Astrocyte (in vitro differentiated cells and primary cell): ENCODE measurements around the gene ULBP1. TPM values are rescaled to one million over a fixed set of nuclear protein-coding genes. Genes with fewer than 3 reads are reported as not detected.
A peak's percentile ranks its signal among the peaks of the same experiment; 100 is the strongest.

Experiments used
- DNase-seq: peaks from one replicate; pipeline ENCODE4 v3.0.0-alpha.2; 2010; ENCODE audit warnings: low read depth
- FAIRE-seq: peaks from 2 replicates; lab custom pipeline; 2011; peaks lifted over from hg19 to GRCh38; lab: Jason Lieb, UNC
- H2AFZ ChIP-seq: 2 replicates; pipeline ENCODE4 v1.6.0; 2012; ENCODE audit warnings: low read depth, low read length, inconsistent platforms
- H3K27ac ChIP-seq: 2 replicates; pipeline ENCODE4 v1.5.1; 2011; ENCODE audit warnings: low read depth, low read length, inconsistent platforms
- H3K27me3 ChIP-seq: 2 replicates; pipeline ENCODE4 v1.6.0; 2011; ENCODE audit warnings: low read length, inconsistent platforms; ENCODE audit not compliant: insufficient read depth
- H3K36me3 ChIP-seq: 2 replicates; pipeline ENCODE4 v1.5.1; 2011; ENCODE audit warnings: low read length, inconsistent platforms; ENCODE audit not compliant: insufficient read depth
- H3K4me1 ChIP-seq: 2 replicates; pipeline ENCODE4 v1.5.1; 2011; ENCODE audit warnings: low read length, inconsistent platforms; ENCODE audit not compliant: insufficient read depth
- H3K4me2 ChIP-seq: 2 replicates; pipeline ENCODE4 v1.6.0; 2012; ENCODE audit warnings: low read length, inconsistent platforms
- H3K4me3 ChIP-seq: 2 replicates; pipeline ENCODE4 v1.5.1; 2011; ENCODE audit warnings: low read depth, mild to moderate bottlenecking, low read length, inconsistent platforms; ENCODE audit not compliant: insufficient read depth
- H3K79me2 ChIP-seq: 2 replicates; pipeline ENCODE4 v1.6.0; 2012; ENCODE audit warnings: mild to moderate bottlenecking, low read length, inconsistent platforms; ENCODE audit not compliant: insufficient read depth
- H3K9ac ChIP-seq: 2 replicates; pipeline ENCODE4 v1.6.0; 2012; ENCODE audit warnings: mild to moderate bottlenecking, low read length, inconsistent platforms
- H3K9me3 ChIP-seq: 2 replicates; pipeline ENCODE4 v1.5.1; 2012; ENCODE audit warnings: low read depth, mild to moderate bottlenecking, low read length, inconsistent platforms; ENCODE audit not compliant: insufficient read depth
- H4K20me1 ChIP-seq: 2 replicates; pipeline ENCODE4 v1.6.0; 2012; ENCODE audit warnings: low read length, inconsistent platforms; ENCODE audit not compliant: insufficient read depth
- H3K27ac Mint-ChIP-seq: one replicate; pipeline ENCODE4 v1.8.0; 2021; ENCODE audit warnings: mild to moderate bottlenecking, mixed read lengths; ENCODE audit not compliant: unreplicated experiment
- H3K27me3 Mint-ChIP-seq: one replicate; pipeline ENCODE4 v1.8.0; 2021; ENCODE audit warnings: low read depth, mixed read lengths; ENCODE audit not compliant: unreplicated experiment
- H3K36me3 Mint-ChIP-seq: one replicate; pipeline ENCODE4 v1.8.0; 2021; ENCODE audit warnings: low read depth, mixed read lengths; ENCODE audit not compliant: unreplicated experiment
- H3K4me1 Mint-ChIP-seq: one replicate; pipeline ENCODE4 v1.8.0; 2021; ENCODE audit warnings: low read depth, mixed read lengths; ENCODE audit not compliant: unreplicated experiment
- H3K4me3 Mint-ChIP-seq: one replicate; pipeline ENCODE4 v1.8.0; 2021; ENCODE audit warnings: mild to moderate bottlenecking, moderate library complexity, mixed read lengths; ENCODE audit not compliant: unreplicated experiment
- H3K9me3 Mint-ChIP-seq: one replicate; pipeline ENCODE4 v1.8.0; 2021; ENCODE audit warnings: mild to moderate bottlenecking, mixed read lengths; ENCODE audit not compliant: unreplicated experiment
- CTCF ChIP-seq: IDR thresholded peaks from 2 replicates; pipeline ENCODE4 v1.5.1; 2011; ENCODE audit warnings: low read depth, mild to moderate bottlenecking, inconsistent platforms, low read length, moderate library complexity; ENCODE audit not compliant: insufficient read depth
- EZH2 ChIP-seq: IDR thresholded peaks from 2 replicates; pipeline ENCODE4 v1.6.1; 2012; ENCODE audit warnings: mild to moderate bottlenecking, low read length, inconsistent platforms; ENCODE audit not compliant: insufficient read depth
- total RNA-seq: library from RNA; stranded (reverse); gene quantifications from 2 replicates; pipeline ENCODE4 v1.2.1, GENCODE V29; 2021

The ULBP1 gene
- total RNA-seq, 1 donor from 2014 or later: 7.4 TPM

GRCh38 chr6:149924206-149924932 is 39.4 kb upstream of the ULBP1 start:
- Histone ChIP-seq H3K27ac (no peak overlapping the region), H3K9ac (no peak overlapping the region), H3K79me2 (no peaks in the 10 kb centered on the region), H3K4me2 (no peak overlapping the region), H3K4me1 (peaks cover 12% of the 10 kb centered on the region), H3K4me3 (no peak overlapping the region), H2AFZ (no peak overlapping the region), H3K9me3 (no peaks in the 10 kb centered on the region), H3K27me3 (peaks cover 12% of the 10 kb centered on the region), H3K36me3 (no peaks in the 10 kb centered on the region), H4K20me1 (no peaks in the 10 kb centered on the region)
- FAIRE-seq (no peak), DNase-seq (no peak)
- TF ChIP-seq CTCF: no peak
- TF ChIP-seq EZH2: no peak
- peaks cover 2% of the 10 kb centered on the region for H3K4me1 Mint-ChIP-seq
- H3K9me3 Mint-ChIP-seq: peaks cover 25% of the 10 kb centered on the region
- H3K27me3 Mint-ChIP-seq: peaks cover 86% of the 10 kb centered on the region
- peaks cover 2% of the 10 kb centered on the region for H3K36me3 Mint-ChIP-seq
- peak overlapping the region; percentile 87 for H3K4me3 Mint-ChIP-seq
- no peak overlapping the region for H3K27ac Mint-ChIP-seq

GRCh38 chr6:149924933-149925252 is 38.9 kb upstream of the ULBP1 start:
- no peak for DNase-seq
- peaks cover 2% of the 10 kb centered on the region for H3K4me1 Mint-ChIP-seq
- H3K9me3 ChIP-seq: no peaks in the 10 kb centered on the region
- peaks cover 2% of the 10 kb centered on the region for H3K36me3 Mint-ChIP-seq
- H3K27me3 Mint-ChIP-seq: peaks cover 86% of the 10 kb centered on the region
- H3K4me3 ChIP-seq: no peak overlapping the region
- H3K27ac Mint-ChIP-seq: no peak overlapping the region
- H3K4me3 Mint-ChIP-seq: no peak overlapping the region
- no peaks in the 10 kb centered on the region for H3K36me3 ChIP-seq
- no peak overlapping the region for H3K27ac ChIP-seq
- FAIRE-seq: no peak
- H3K9me3 Mint-ChIP-seq: peaks cover 25% of the 10 kb centered on the region
- H3K4me2 ChIP-seq: no peak overlapping the region
- peaks cover 12% of the 10 kb centered on the region for H3K4me1 ChIP-seq
- TF ChIP-seq CTCF: no peak
- H3K27me3 ChIP-seq: peaks cover 17% of the 10 kb centered on the region
- no peaks in the 10 kb centered on the region for H3K79me2 ChIP-seq
- no peaks in the 10 kb centered on the region for H4K20me1 ChIP-seq
- H2AFZ ChIP-seq: no peak overlapping the region
- no peak overlapping the region for H3K9ac ChIP-seq

- H4K20me1 ChIP-seq: no peaks in the 10 kb centered on the region
- H3K36me3 Mint-ChIP-seq: no peaks in the 10 kb centered on the region
- no peak overlapping the region for H3K27ac Mint-ChIP-seq
- H3K9me3 Mint-ChIP-seq: peaks cover 22% of the 10 kb centered on the region
- peaks cover 22% of the 10 kb centered on the region for H3K27me3 ChIP-seq
- peak overlapping the region; percentile 51 for H3K4me3 ChIP-seq
- H3K9me3 ChIP-seq: no peaks in the 10 kb centered on the region
- H3K36me3 ChIP-seq: no peaks in the 10 kb centered on the region
- H3K4me1 Mint-ChIP-seq: peaks cover 2% of the 10 kb centered on the region
- peaks cover 86% of the 10 kb centered on the region for H3K27me3 Mint-ChIP-seq
- TF ChIP-seq EZH2 (no peak), CTCF (no peak)
- peak overlapping the region; percentile 72 for H3K4me3 Mint-ChIP-seq
- no peak overlapping the region for H3K27ac ChIP-seq
- DNase-seq (no peak), FAIRE-seq (no peak)
- H3K79me2 ChIP-seq: no peaks in the 10 kb centered on the region
- peak overlapping the region; percentile 91 for H3K4me2 ChIP-seq
- H3K9ac ChIP-seq: peak overlapping the region; percentile 72
- H2AFZ ChIP-seq: peak overlapping the region; percentile 94
- H3K4me1 ChIP-seq: peaks cover 12% of the 10 kb centered on the region
Measured at GRCh38 chr6:149925253-149925973, 38.3 kb upstream of the ULBP1 start.
